WTC11 (cell line): ENCODE results near the gene PCSK5. TPM values are rescaled to one million over a fixed set of nuclear protein-coding genes. Genes with fewer than 3 reads are reported as not detected.

Experiments
- ATAC-seq: fragments of 200-7000 bp; cut with Tn5 transposase; 2 replicates; pipeline ENCODE4 v1.10.0; 2021; ENCODE audit warnings: mild to moderate bottlenecking, moderate library complexity
- CTCF ChIA-PET: fragments of 300-600 bp; sonication (Branson Sonifier 250); formaldehyde crosslinking; loops from one replicate; lab custom pipeline; 2021; ENCODE audit warnings: antibody characterized with exemption; lab: Charles Lee
- POLR2A ChIA-PET: fragments of 350-600 bp; sonication (Branson Sonifier 250); formaldehyde crosslinking; loops from one replicate; lab custom pipeline; 2021; ENCODE audit warnings: antibody characterized with exemption; lab: Charles Lee
- DNase-seq: peaks from one replicate; pipeline ENCODE4 v3.0.0; 2021; ENCODE audit warnings: low spot score
- H3K27ac Mint-ChIP-seq: 2 replicates; pipeline ENCODE4 v1.8.0; 2021; ENCODE audit warnings: mixed read lengths
- H3K27me3 Mint-ChIP-seq: 2 replicates; pipeline ENCODE4 v1.8.0; 2021; ENCODE audit warnings: low read depth, mild to moderate bottlenecking, moderate library complexity, mixed read lengths
- H3K36me3 Mint-ChIP-seq: 2 replicates; pipeline ENCODE4 v1.8.0; 2021; ENCODE audit warnings: mixed read lengths
- H3K4me1 Mint-ChIP-seq: 2 replicates; pipeline ENCODE4 v1.8.0; 2022; ENCODE audit warnings: mixed read lengths
- H3K4me3 Mint-ChIP-seq: 2 replicates; pipeline ENCODE4 v1.8.0; 2021; ENCODE audit warnings: mild to moderate bottlenecking, moderate library complexity, mixed read lengths
- H3K9me3 Mint-ChIP-seq: 2 replicates; pipeline ENCODE4 v1.8.0; 2021; ENCODE audit warnings: mixed read lengths
- E2F1 ChIP-seq: sonication (generic); formaldehyde crosslinking; IDR thresholded peaks from 2 replicates; pipeline ENCODE4 v1.8.0; 2022; ENCODE audit warnings: mild to moderate bottlenecking, missing genetic modification reagents
- E2F5 ChIP-seq: sonication (generic); formaldehyde crosslinking; IDR thresholded peaks from 2 replicates; pipeline ENCODE4 v1.8.1; 2022; ENCODE audit warnings: mild to moderate bottlenecking, moderate library complexity, missing genetic modification reagents
- IRF1 ChIP-seq: sonication (generic); formaldehyde crosslinking; IDR thresholded peaks from 2 replicates; pipeline ENCODE4 v1.8.0; 2023; ENCODE audit warnings: missing genetic modification reagents
- KAT7 ChIP-seq: sonication (generic); formaldehyde crosslinking; IDR thresholded peaks from 2 replicates; pipeline ENCODE4 v1.8.1; 2023; ENCODE audit warnings: missing genetic modification reagents, mild to moderate bottlenecking, borderline replicate concordance
- MLX ChIP-seq: sonication (generic); formaldehyde crosslinking; IDR thresholded peaks from 2 replicates; pipeline ENCODE4 v1.8.1; 2023; ENCODE audit warnings: mild to moderate bottlenecking, missing genetic modification reagents, moderate library complexity
- MYBL2 ChIP-seq: sonication (generic); formaldehyde crosslinking; IDR thresholded peaks from 2 replicates; pipeline ENCODE4 v1.8.1; 2023; ENCODE audit warnings: mild to moderate bottlenecking, moderate library complexity, missing genetic modification reagents
- NFE2L1 ChIP-seq: sonication (generic); formaldehyde crosslinking; IDR thresholded peaks from 2 replicates; pipeline ENCODE4 v1.8.1; 2023; ENCODE audit warnings: missing genetic modification reagents
- SOX15 ChIP-seq: fragments of 250-450 bp; sonication (Bioruptor Pico); IDR thresholded peaks from 2 replicates; pipeline ENCODE4 v1.9.0; 2021; ENCODE audit warnings: mild to moderate bottlenecking
- USF2 ChIP-seq: sonication (generic); formaldehyde crosslinking; IDR thresholded peaks from 2 replicates; pipeline ENCODE4 v1.8.1; 2023; ENCODE audit warnings: mild to moderate bottlenecking, missing genetic modification reagents, moderate library complexity
- ZNF232 ChIP-seq: sonication (generic); formaldehyde crosslinking; IDR thresholded peaks from 2 replicates; pipeline ENCODE4 v1.8.0; 2022; ENCODE audit warnings: mild to moderate bottlenecking, missing genetic modification reagents
- ZNF425 ChIP-seq: fragments of 250-450 bp; sonication (Bioruptor Pico); conservative IDR thresholded peaks from 2 replicates; pipeline ENCODE4 v1.9.0; 2021; ENCODE audit warnings: mild to moderate bottlenecking
- ZNF512 ChIP-seq: sonication (generic); formaldehyde crosslinking; IDR thresholded peaks from 2 replicates; pipeline ENCODE4 v1.8.1; 2022; ENCODE audit warnings: missing genetic modification reagents, borderline replicate concordance
- ZNF671 ChIP-seq: fragments of 250-450 bp; sonication (Bioruptor Pico); IDR thresholded peaks from 2 replicates; pipeline ENCODE4 v1.8.0; 2021; ENCODE audit warnings: mild to moderate bottlenecking
- total RNA-seq: library from RNA; stranded (reverse); gene quantifications from 3 replicates; pipeline ENCODE4 v1.2.3, GENCODE V29; 2021

The PCSK5 gene
- total RNA-seq, 1 experiment from 2014 or later: 30.6 TPM

- H3K36me3 Mint-ChIP-seq: no peaks in the 10 kb centered on the region; the same call in 1 of the 2 replicates
- CTCF ChIA-PET: no interaction called here
- TF ChIP-seq IRF1: no peak
- TF ChIP-seq ZNF232: no peak
- no peak for TF ChIP-seq ZNF425
- TF ChIP-seq, all 79 proteins: peak for 0
- no peak for DNase-seq
- Mint-ChIP-seq H3K9me3 (peaks cover 3% of the 10 kb centered on the region; the same call in 1 of the 2 replicates), H3K4me1 (peaks cover 3% of the 10 kb centered on the region; the same call in 1 of the 2 replicates), H3K27ac (no peak overlapping the region), H3K4me3 (no peak overlapping the region), H3K27me3 (no peaks in the 10 kb centered on the region; the same call in 1 of the 2 replicates)
- no peak for ATAC-seq
- POLR2A ChIA-PET: no interaction called here
Measured at GRCh38 chr9:76358628-76359280, 468.3 kb downstream of the PCSK5 start.

- H3K27me3 Mint-ChIP-seq: no peaks in the 10 kb centered on the region; the same call in 1 of the 2 replicates
- TF ChIP-seq SOX15 (CRISPR knock-in tag) (no peak), ZNF671 (CRISPR knock-in tag) (no peak), ZNF425 (no peak), USF2 (CRISPR knock-in tag) (no peak), ZNF512 (no peak), E2F1 (CRISPR knock-in tag) (no peak), NFE2L1 (CRISPR knock-in tag) (no peak), KAT7 (no peak), MLX (CRISPR knock-in tag) (no peak), E2F5 (no peak), MYBL2 (no peak)
- H3K4me1 Mint-ChIP-seq: peaks cover 5% of the 10 kb centered on the region
- H3K36me3 Mint-ChIP-seq: no peaks in the 10 kb centered on the region
- no peak overlapping the region for H3K27ac Mint-ChIP-seq
- ChIA-PET CTCF (no interaction called here), POLR2A (no interaction called here)
- H3K9me3 Mint-ChIP-seq: no peaks in the 10 kb centered on the region
- DNase-seq (no peak), ATAC-seq (no peak)
- no peak overlapping the region for H3K4me3 Mint-ChIP-seq
Measured at GRCh38 chr9:76359365-76359764, 468.9 kb downstream of the PCSK5 start.
